ENCODE data around the gene MYOT.
"Not testable (repeated sequence)": the region's sequence is repeated elsewhere in the genome, so short reads cannot be mapped to it uniquely, and the experiment has no call there.

The MYOT gene

GRCh38 chr5:137856916-137857862, 10.5 kb upstream of the MYOT start:
- DNase-seq, result no peak

- no peak for DNase-seq
Measured at GRCh38 chr5:137858223-137858916, 9.3 kb upstream of the MYOT start.

- DNase-seq, result no peak
Measured at GRCh38 chr5:137858954-137859353, 8.7 kb upstream of the MYOT start.

- no peak for DNase-seq
Measured at GRCh38 chr5:137862251-137862650, 5.4 kb upstream of the MYOT start.

GRCh38 chr5:137863653-137864052, 4.0 kb upstream of the MYOT start:
- not testable (repeated sequence) for DNase-seq

- no peak for DNase-seq
Measured at GRCh38 chr5:137866541-137867388, 895 bp upstream of the MYOT start.

- DNase-seq, result no peak
Measured at GRCh38 chr5:137870647-137871339, 3.1 kb downstream of the MYOT start.

GRCh38 chr5:137871571-137871970, 3.9 kb downstream of the MYOT start:
- DNase-seq, result no peak

- DNase-seq, result no peak
Measured at GRCh38 chr5:137872466-137872865, 4.8 kb downstream of the MYOT start.

GRCh38 chr5:137876101-137876500, 8.4 kb downstream of the MYOT start:
- no peak for DNase-seq

GRCh38 chr5:137880313-137880712, 12.7 kb downstream of the MYOT start:
- no peak for DNase-seq

GRCh38 chr5:137887831-137888230, 20.2 kb downstream of the MYOT start:
- DNase-seq, result no peak

GRCh38 chr5:137888466-137888862, 20.8 kb downstream of the MYOT start:
- DNase-seq, result no peak

GRCh38 chr5:137888863-137889759, 21.5 kb downstream of the MYOT start, which contains the start of gene PKD2L2:
Gene PKD2L2 (plus strand): TSS chr5:137889457. CDS start chr5:137889492, 35 bp downstream.
- no peak for DNase-seq

- no peak for DNase-seq
Measured at GRCh38 chr5:137890845-137891244, 23.2 kb downstream of the MYOT start.

- no peak for DNase-seq
Measured at GRCh38 chr5:137891849-137892248, 24.2 kb downstream of the MYOT start.

GRCh38 chr5:137894586-137894985, 26.9 kb downstream of the MYOT start:
- no peak for DNase-seq

- no peak for DNase-seq
Measured at GRCh38 chr5:137896560-137896959, 28.9 kb downstream of the MYOT start.

- no peak for DNase-seq
Measured at GRCh38 chr5:137899493-137899892, 31.8 kb downstream of the MYOT start.

GRCh38 chr5:137901011-137901817, 33.6 kb downstream of the MYOT start:
- no peak for DNase-seq

Measured in NCI-H2029 treated with DMSO at 0.1 percent for 48 hours (cell line).